Measurements from ENCODE around the gene RIC3. TPM values are rescaled to one million over a fixed set of nuclear protein-coding genes. Genes with fewer than 3 reads are reported as not detected.

RIC3 gene
- total and polyA plus RNA-seq, 10 donors: 11.6 to 32.7 (median 23.3) TPM

GRCh38 chr11:8138526-8138925, 30.3 kb downstream of the RIC3 start:
- Histone ChIP-seq H3K9me3 (peaks cover 0 to 7% (median 0%) of the 10 kb centered on the region in 8 donors), H3K36me3 (peaks cover 0 to 47% (median 22%) of the 10 kb centered on the region in 6 donors), H3K27ac (no peak overlapping the region), H3K4me3 (no peak overlapping the region), H3K27me3 (replicated peaks in 1 of 7) (no peaks in the 10 kb centered on the region), H3K4me1 (no peaks in the 10 kb centered on the region)
- TF ChIP-seq CTCF (IDR thresholded peaks at IDR 0.05 in 8 of 11, conservative IDR thresholded peaks at IDR 0.05 in 3 of 11) (no peak), POLR2A (IDR thresholded peaks at IDR 0.05) (no peak), POLR2AphosphoS5 (IDR thresholded peaks at IDR 0.05) (no peak)
- intact Hi-C loops (cut with DNase I; ENCODE audit: low total_unique reads): no loop called here
- 87 to 97% (median 91%) methylated on average over 2 of the region's 2 CpGs for WGBS, 5 donors
- no peak for DNase-seq

- Histone ChIP-seq H3K27me3 (replicated peaks in 1 of 7) (no peaks in the 10 kb centered on the region), H3K27ac (no peak overlapping the region), H3K4me1 (no peaks in the 10 kb centered on the region), H3K4me3 (no peak overlapping the region), H3K36me3 (no peaks in the 10 kb centered on the region), H3K9me3 (no peaks in the 10 kb centered on the region)
- no peak for DNase-seq
- TF ChIP-seq POLR2A (IDR thresholded peaks at IDR 0.05): no peak
- no peak for TF ChIP-seq POLR2AphosphoS5 (IDR thresholded peaks at IDR 0.05)
- WGBS, 5 donors: 74 to 92% (median 81%) methylated on average over 2 of the region's 2 CpGs
- intact Hi-C loops (cut with DNase I; ENCODE audit: low total_unique reads): no loop called here
Measured at GRCh38 chr11:8127447-8127846, 41.4 kb downstream of the RIC3 start.

- Histone ChIP-seq H3K36me3 (no peaks in the 10 kb centered on the region), H3K9me3 (no peaks in the 10 kb centered on the region), H3K27ac (no peak overlapping the region), H3K4me3 (no peak overlapping the region), H3K4me1 (no peaks in the 10 kb centered on the region), H3K27me3 (replicated peaks in 1 of 7) (no peaks in the 10 kb centered on the region)
- WGBS, 5 donors: 83 to 88% (median 86%) methylated on average over 8 of the region's 8 CpGs
- TF ChIP-seq POLR2AphosphoS5 (IDR thresholded peaks at IDR 0.05) (no peak), CTCF (IDR thresholded peaks at IDR 0.05 in 8 of 11, conservative IDR thresholded peaks at IDR 0.05 in 3 of 11) (no peak)
- intact Hi-C loops (cut with DNase I; ENCODE audit: low total_unique reads): no loop called here
- DNase-seq: no peak
Measured at GRCh38 chr11:8126649-8127289, 42.1 kb downstream of the RIC3 start.

GRCh38 chr11:8122173-8122764, 46.6 kb downstream of the RIC3 start:
- Histone ChIP-seq H3K27me3 (replicated peaks in 1 of 7) (no peaks in the 10 kb centered on the region), H3K36me3 (peaks cover 0 to 25% (median 0%) of the 10 kb centered on the region in 6 donors), H3K27ac (no peak overlapping the region), H3K4me3 (no peak overlapping the region), H3K4me1 (no peaks in the 10 kb centered on the region), H3K9me3 (peaks cover 0 to 20% (median 4%) of the 10 kb centered on the region in 8 donors)
- WGBS, 5 donors: 75 to 92% (median 82%) methylated on average over 1 of the region's 1 CpG
- no peak for DNase-seq
- TF ChIP-seq CTCF (IDR thresholded peaks at IDR 0.05 in 8 of 11, conservative IDR thresholded peaks at IDR 0.05 in 3 of 11) (no peak), POLR2AphosphoS5 (IDR thresholded peaks at IDR 0.05) (no peak), POLR2A (IDR thresholded peaks at IDR 0.05) (no peak)
- intact Hi-C loops (cut with DNase I; ENCODE audit: low total_unique reads): no loop called here
